ENCODE results near the gene SLCO2A1. TPM values are rescaled to one million over a fixed set of nuclear protein-coding genes. Genes with fewer than 3 reads are reported as not detected.

SLCO2A1 gene
- total RNA-seq, 6 donors from 2014 or later = 56.2 to 308 (median 133) TPM

DNA sequence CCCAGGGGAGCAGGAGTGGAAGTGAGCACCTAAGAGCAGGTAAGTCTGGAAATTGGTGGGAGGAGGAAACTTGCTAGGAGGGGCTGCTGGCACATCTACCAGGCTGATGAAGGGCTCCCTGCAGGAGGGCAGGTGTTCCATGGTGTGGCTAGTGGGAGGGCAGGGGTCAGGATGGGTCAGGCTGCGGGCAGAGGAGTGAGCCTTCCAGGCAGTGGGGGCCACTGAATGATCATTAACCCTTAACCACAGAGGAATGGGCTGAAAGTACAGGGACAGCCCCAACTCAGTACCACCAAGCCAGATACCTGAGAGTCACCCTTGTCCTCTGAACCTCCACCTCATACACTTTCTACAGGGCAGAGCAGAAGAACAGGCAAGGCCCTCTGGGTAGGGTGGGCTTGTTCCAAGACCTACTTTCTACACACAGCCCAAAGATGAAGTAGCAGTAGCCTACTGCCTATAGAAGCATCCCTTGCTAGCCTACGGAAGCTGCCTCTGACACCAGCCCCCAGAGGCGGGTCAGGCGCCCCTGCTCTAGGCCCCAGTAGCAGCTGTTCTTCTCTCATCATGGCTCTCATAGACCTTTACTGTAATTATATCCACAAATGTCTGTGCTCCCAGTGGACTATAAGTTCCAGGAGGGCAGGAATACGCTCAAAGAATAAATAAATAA lies 138.6 kb downstream of the SLCO2A1 start:
- 93 to 96% methylated on average over 4 to 5 of the region's 5 CpGs for WGBS, 2 donors
- DNase-seq (no peak), ATAC-seq (ENCODE audit: low FRiP score in 2 of 2) (no peak)
- no peaks in the 10 kb centered on the region for H3K36me3 ChIP-seq
- TF ChIP-seq EP300 (IDR thresholded peaks at IDR 0.05) (no peak), CTCF (IDR thresholded peaks at IDR 0.05) (no peak), POLR2AphosphoS5 (IDR thresholded peaks at IDR 0.05) (no peak), POLR2A (IDR thresholded peaks at IDR 0.05) (no peak)
- no peak overlapping the region for H3K27ac ChIP-seq
- peaks cover 0 to 14% (median 0%) of the 10 kb centered on the region in 4 donors for H3K27me3 ChIP-seq
- H3K4me3 ChIP-seq = no peak overlapping the region
- H3K4me1 ChIP-seq = peaks cover 12 to 20% (median 17%) of the 10 kb centered on the region in 4 donors
- no peaks in the 10 kb centered on the region for H3K9me3 ChIP-seq

- ATAC-seq (ENCODE audit: low FRiP score in 2 of 2) (no peak), DNase-seq (no peak)
- Histone ChIP-seq H3K27me3 (peaks cover 0 to 5% (median 0%) of the 10 kb centered on the region in 4 donors), H3K36me3 (no peaks in the 10 kb centered on the region), H3K4me1 (peaks cover 7 to 9% (median 7%) of the 10 kb centered on the region in 4 donors), H3K4me3 (no peak overlapping the region), H3K27ac (no peak overlapping the region), H3K9me3 (no peaks in the 10 kb centered on the region)
- TF ChIP-seq POLR2AphosphoS5 (IDR thresholded peaks at IDR 0.05) = no peak
- TF ChIP-seq CTCF (IDR thresholded peaks at IDR 0.05) = no peak
- no peak for TF ChIP-seq EP300 (IDR thresholded peaks at IDR 0.05)
- no peak for TF ChIP-seq POLR2A (IDR thresholded peaks at IDR 0.05)
- 80 to 86% methylated on average over 2 of the region's 2 CpGs for WGBS, 2 donors
Measured at GRCh38 chr3:133890037-133890436, 139.7 kb downstream of the SLCO2A1 start.

- Histone ChIP-seq H3K4me1 (no peaks in the 10 kb centered on the region), H3K27ac (no peak overlapping the region), H3K4me3 (no peak overlapping the region), H3K9me3 (no peaks in the 10 kb centered on the region), H3K36me3 (no peaks in the 10 kb centered on the region), H3K27me3 (no peaks in the 10 kb centered on the region)
- 91 to 92% methylated on average over 9 of the region's 9 CpGs for WGBS, 2 donors
- no peak for DNase-seq
- TF ChIP-seq POLR2A (IDR thresholded peaks at IDR 0.05) = no peak
- TF ChIP-seq CTCF (IDR thresholded peaks at IDR 0.05) = no peak
- no peak for TF ChIP-seq POLR2AphosphoS5 (IDR thresholded peaks at IDR 0.05)
- TF ChIP-seq EP300 (IDR thresholded peaks at IDR 0.05) = no peak
- ATAC-seq (ENCODE audit: low FRiP score in 2 of 2) = no peak
Measured at GRCh38 chr3:133888726-133889340, 140.9 kb downstream of the SLCO2A1 start.

GRCh38 chr3:133887803-133888703 lies 141.7 kb downstream of the SLCO2A1 start:
- no peaks in the 10 kb centered on the region for H3K4me1 ChIP-seq
- WGBS, 2 donors = 59 to 61% methylated on average over 8 of the region's 8 CpGs
- TF ChIP-seq POLR2AphosphoS5 (IDR thresholded peaks at IDR 0.05) = no peak
- TF ChIP-seq CTCF (IDR thresholded peaks at IDR 0.05) = no peak
- no peak for TF ChIP-seq POLR2A (IDR thresholded peaks at IDR 0.05)
- TF ChIP-seq EP300 (IDR thresholded peaks at IDR 0.05) = no peak
- no peaks in the 10 kb centered on the region for H3K9me3 ChIP-seq
- no peak overlapping the region for H3K4me3 ChIP-seq
- no peak overlapping the region for H3K27ac ChIP-seq
- H3K27me3 ChIP-seq = no peaks in the 10 kb centered on the region
- ATAC-seq (ENCODE audit: low FRiP score in 2 of 2) (no peak), DNase-seq (no peak)
- no peaks in the 10 kb centered on the region for H3K36me3 ChIP-seq
